ENCODE data around the gene UBE2I.

UBE2I gene

DNA sequence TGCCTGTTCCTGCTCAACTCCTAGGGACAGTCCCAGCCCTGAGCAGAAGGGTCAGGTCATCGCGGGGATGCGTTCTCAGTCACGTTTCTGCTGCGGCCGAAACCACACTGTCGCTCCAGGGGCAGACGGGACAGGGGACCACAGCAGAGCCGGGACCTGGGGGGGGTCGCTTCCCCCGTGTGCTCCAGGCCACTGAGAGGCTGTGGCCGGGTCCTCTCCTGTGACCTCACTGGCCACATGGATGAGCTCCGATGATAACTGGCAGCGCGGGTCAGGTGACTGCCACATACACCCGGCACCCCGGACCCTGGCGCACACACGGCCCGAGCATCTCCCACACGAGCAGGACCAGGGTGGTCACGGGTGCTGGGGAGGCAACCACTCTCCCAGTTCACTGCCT is 55.1 kb downstream of the UBE2I start:
- H3K4me3 ChIP-seq (ENCODE audit: low read depth, low read length) = no peak overlapping the region
- no peak for DNase-seq (ENCODE audit: low read depth)
- no peak for TF ChIP-seq CTCF (IDR thresholded peaks at IDR 0.05; ENCODE audit: control insufficient read depth, extremely low read depth, insufficient read depth)

GRCh38 chr16:1366060-1366711 is 56.8 kb downstream of the UBE2I start:
- no peak for TF ChIP-seq CTCF (IDR thresholded peaks at IDR 0.05; ENCODE audit: control insufficient read depth, extremely low read depth, insufficient read depth)
- no peak overlapping the region for H3K4me3 ChIP-seq (ENCODE audit: low read depth, low read length)
- no peak for DNase-seq (ENCODE audit: low read depth)

DNA sequence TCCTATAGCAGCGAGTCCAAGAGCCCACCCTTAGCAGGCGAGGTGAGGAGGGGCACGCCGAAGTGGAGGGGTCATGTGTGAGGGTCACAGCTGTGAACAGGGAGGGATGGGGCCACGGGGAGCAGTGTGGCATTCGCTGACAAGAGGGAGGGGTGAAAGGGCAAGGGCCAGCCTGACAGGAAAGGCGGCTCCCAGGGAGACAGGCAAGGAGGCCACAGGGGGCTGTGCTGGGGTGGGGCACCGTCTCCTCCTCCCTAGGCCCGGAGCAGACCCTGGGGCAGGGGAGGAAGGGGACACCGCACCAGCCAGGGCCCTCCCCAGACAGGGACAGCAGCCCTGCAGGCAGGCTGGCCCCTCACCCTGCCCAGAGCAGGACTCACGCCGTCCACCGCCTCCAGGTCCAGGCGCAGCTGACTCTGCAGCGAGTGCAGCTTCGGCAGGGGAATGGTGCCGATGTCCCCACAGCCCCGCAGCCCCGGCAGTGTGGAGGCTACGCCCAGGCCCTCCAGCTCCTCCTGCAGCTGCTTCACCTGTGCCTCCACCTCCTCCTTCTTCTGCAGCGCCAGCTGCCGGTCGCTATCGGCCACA is 57.4 kb downstream of the UBE2I start:
- no peak for DNase-seq (ENCODE audit: low read depth)
- H3K4me3 ChIP-seq (ENCODE audit: low read depth, low read length) = 0 out of 2 replicates have a peak overlapping the region, but pooled peaks have one; percentile 13
- TF ChIP-seq CTCF (IDR thresholded peaks at IDR 0.05; ENCODE audit: control insufficient read depth, extremely low read depth, insufficient read depth) = peak; percentile 59

GRCh38 chr16:1367486-1368174 is 58.2 kb downstream of the UBE2I start:
- DNase-seq (ENCODE audit: low read depth) = peak; percentile 63
- H3K4me3 ChIP-seq (ENCODE audit: low read depth, low read length) = peak overlapping the region; percentile 35
- TF ChIP-seq CTCF (IDR thresholded peaks at IDR 0.05; ENCODE audit: control insufficient read depth, extremely low read depth, insufficient read depth) = no peak

- H3K4me3 ChIP-seq (ENCODE audit: low read depth, low read length) = no peak overlapping the region
- no peak for TF ChIP-seq CTCF (IDR thresholded peaks at IDR 0.05; ENCODE audit: control insufficient read depth, extremely low read depth, insufficient read depth)
- no peak for DNase-seq (ENCODE audit: low read depth)
These were observed 61.9 kb downstream of the UBE2I start for GRCh38 chr16:1371054-1371978.

DNA sequence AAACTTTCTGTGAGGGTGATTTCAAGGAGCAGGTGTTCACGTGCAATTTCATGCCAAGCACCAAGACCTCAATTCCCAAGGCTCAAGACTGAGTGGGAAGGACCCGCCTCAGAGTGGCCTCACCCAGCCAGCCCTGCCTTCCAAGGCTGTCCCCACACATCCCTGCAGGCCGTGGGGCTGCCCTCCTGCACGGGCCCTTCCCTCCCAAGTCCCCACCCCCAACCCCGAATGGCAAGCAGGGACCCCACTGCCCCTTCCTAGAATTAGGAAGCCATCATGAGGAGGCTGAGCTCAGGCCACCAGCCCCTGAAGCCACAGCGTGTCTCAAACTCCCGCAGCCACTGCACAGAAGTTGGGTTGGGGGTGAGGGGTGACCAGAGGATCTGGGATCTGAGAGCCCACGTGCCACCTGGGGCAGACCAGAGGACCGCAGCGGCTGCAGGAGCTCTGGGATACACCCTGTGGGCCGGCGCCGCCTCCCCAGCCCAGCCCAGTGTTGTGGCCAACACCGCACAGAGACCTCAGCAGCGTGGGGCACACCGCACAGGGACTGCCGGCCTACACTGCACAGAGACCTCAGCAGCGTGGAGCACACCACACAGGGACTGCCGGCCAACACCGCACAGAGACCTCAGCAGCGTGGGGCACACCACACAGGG is 63.0 kb downstream of the UBE2I start:
- no peak for TF ChIP-seq CTCF (IDR thresholded peaks at IDR 0.05; ENCODE audit: control insufficient read depth, extremely low read depth, insufficient read depth)
- DNase-seq (ENCODE audit: low read depth) = no peak
- H3K4me3 ChIP-seq (ENCODE audit: low read depth, low read length) = no peak overlapping the region

Data from LNCaP clone FGC (cell line).